Activated CD4-positive, alpha-beta T cell treated with anti-CD3 and anti-CD28 coated beads for 36 hours (primary cell): Measurements from ENCODE around the gene ANKRD30BL. TPM values are rescaled to one million over a fixed set of nuclear protein-coding genes. Genes with fewer than 3 reads are reported as not detected.
"Not testable (repeated sequence)": the region's sequence is repeated elsewhere in the genome, so short reads cannot be mapped to it uniquely, and the experiment has no call there.

Experiments used
- ATAC-seq: fragments of 200-7000 bp; cut with Tn5 transposase; one replicate; pipeline ENCODE4 v1.10.0; 2021; ENCODE audit warnings: mild to moderate bottlenecking, moderate library complexity
- CTCF ChIA-PET: fragments of 350-600 bp; sonication (Branson Sonifier 250); formaldehyde crosslinking; loops from one replicate; lab custom pipeline; 2021; ENCODE audit warnings: antibody characterized with exemption; lab: Charles Lee
- POLR2A ChIA-PET: fragments of 350-600 bp; sonication (Branson Sonifier 250); formaldehyde crosslinking; loops from one replicate; lab custom pipeline; 2021; ENCODE audit warnings: antibody characterized with exemption, inconsistent platforms; lab: Charles Lee
- DNase-seq: peaks from one replicate; pipeline ENCODE4 v3.0.0-alpha.2; 2020
- H3K27ac Mint-ChIP-seq: one replicate; pipeline ENCODE4 v1.8.0; 2021; ENCODE audit warnings: mixed read lengths
- H3K27me3 Mint-ChIP-seq: one replicate; pipeline ENCODE4 v1.8.0; 2021; ENCODE audit warnings: mixed read lengths
- H3K36me3 Mint-ChIP-seq: one replicate; pipeline ENCODE4 v1.8.0; 2021; ENCODE audit warnings: low read depth, mixed read lengths
- H3K4me1 Mint-ChIP-seq: one replicate; pipeline ENCODE4 v1.8.0; 2021; ENCODE audit warnings: mixed read lengths
- H3K4me3 Mint-ChIP-seq: one replicate; pipeline ENCODE4 v1.8.0; 2021; ENCODE audit warnings: mild to moderate bottlenecking, moderate library complexity, mixed read lengths
- H3K9me3 Mint-ChIP-seq: one replicate; pipeline ENCODE4 v1.8.0; 2021; ENCODE audit warnings: low read depth, mixed read lengths
- intact Hi-C, 2 experiments: fragments of 100-400 bp; cut with DNase I in 1 of 2; cut with micrococcal nuclease in 1 of 2; formaldehyde crosslinking; loops; one replicate each; pipeline versions ENCODE4 v1.14.2 to v1.15.1; 2022 to 2024; cut with DNase I, micrococcal nuclease
- total RNA-seq, 2 experiments: library from RNA; stranded (reverse); gene quantifications; one replicate each; pipeline ENCODE4 v1.2.3, GENCODE V29; 2021

The ANKRD30BL gene, protein sequence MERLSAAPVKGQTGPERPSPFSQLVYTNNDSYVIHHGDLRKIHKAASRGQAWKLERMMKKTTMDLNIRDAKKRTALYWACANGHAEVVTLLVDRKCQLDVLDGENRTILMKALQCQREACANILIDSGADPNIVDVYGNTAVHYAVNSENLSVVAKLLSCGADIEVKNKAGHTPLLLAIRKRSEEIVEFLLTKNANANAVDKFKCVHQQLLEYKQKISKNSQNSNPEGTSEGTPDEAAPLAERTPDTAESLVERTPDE
- total RNA-seq: not detected

DNA sequence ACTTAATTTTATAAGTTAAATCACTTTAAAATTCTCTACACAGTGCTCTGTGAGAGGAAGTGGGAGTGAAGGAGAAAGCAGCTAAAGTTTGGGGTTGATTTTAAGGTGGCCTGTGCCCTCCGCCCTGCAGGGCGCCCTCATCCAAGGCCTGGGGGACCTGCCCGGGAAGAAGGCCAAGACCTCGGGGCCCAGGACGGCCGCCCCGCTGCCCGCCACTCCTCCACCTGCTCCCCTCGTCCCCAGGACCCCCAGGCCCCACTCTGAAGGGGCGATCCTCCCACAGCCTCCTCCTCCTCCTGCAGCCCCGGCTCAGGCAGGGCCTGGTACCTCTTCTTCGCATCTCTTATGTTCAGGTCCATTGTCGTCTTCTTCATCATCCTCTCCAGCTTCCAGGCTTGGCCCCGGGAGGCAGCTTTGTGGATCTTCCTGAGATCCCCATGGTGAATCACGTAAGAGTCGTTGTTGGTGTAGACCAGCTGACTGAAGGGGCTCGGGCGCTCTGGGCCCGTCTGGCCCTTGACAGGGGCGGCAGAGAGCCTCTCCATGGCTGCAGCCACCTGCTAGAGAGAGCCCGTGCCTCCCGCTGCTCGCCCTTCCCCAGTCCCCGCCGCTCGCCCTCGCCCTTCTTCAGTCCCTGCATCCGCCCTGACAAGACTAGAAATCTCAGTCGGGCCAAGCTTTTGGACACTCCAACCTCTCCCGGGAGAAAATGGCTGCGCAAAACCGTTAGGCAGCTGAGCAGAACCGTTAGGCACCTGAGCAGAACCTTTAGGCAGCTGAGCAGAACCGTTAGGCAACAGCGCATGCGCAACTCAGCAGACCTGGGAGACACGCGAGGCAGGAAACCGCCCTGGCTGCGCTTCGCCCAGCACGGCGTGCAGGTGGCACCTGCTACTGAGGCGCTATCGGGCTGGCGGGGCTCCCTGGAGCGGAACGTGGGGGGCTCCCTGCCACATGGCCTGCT, at the start of gene ANKRD30BL:
ANKRD30BL (minus strand) TSS at position 792 of the 964 bp plus-strand sequence; CDS start at position 545, 247 bp downstream.
- intact Hi-C loops, H3K36me3 Mint-ChIP-seq, H3K4me3 Mint-ChIP-seq: not testable (repeated sequence)

DNA sequence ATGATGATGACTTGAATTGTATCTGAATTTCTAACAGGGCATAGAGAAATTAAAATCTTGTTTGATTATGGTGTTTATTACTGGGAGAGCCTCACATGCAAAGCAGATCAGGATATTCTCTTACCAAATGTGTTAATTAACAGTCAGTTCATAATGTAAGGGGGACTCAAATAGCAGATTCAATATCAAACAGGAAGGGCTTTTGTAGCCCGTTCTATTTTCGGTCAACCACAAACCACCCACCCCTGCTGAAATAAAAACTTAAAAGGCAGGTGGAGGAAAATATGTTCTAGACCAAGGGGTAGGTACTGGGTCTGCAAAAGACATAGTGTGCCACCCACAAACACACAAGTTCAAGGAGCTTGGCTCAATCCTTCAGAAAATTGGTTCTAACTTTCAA, 41.1 kb upstream of the ANKRD30BL start:
- H3K36me3 Mint-ChIP-seq, H3K27ac Mint-ChIP-seq, DNase-seq, H3K4me1 Mint-ChIP-seq, H3K9me3 Mint-ChIP-seq, H3K4me3 Mint-ChIP-seq, CTCF ChIA-PET, H3K27me3 Mint-ChIP-seq, POLR2A ChIA-PET, ATAC-seq, intact Hi-C loops: not testable (repeated sequence)

More for the DNA sequence above, at the start of gene ANKRD30BL:
- CTCF ChIA-PET, POLR2A ChIA-PET, H3K4me1 Mint-ChIP-seq, H3K9me3 Mint-ChIP-seq, DNase-seq, H3K27me3 Mint-ChIP-seq, ATAC-seq, H3K27ac Mint-ChIP-seq: not testable (repeated sequence)

DNA sequence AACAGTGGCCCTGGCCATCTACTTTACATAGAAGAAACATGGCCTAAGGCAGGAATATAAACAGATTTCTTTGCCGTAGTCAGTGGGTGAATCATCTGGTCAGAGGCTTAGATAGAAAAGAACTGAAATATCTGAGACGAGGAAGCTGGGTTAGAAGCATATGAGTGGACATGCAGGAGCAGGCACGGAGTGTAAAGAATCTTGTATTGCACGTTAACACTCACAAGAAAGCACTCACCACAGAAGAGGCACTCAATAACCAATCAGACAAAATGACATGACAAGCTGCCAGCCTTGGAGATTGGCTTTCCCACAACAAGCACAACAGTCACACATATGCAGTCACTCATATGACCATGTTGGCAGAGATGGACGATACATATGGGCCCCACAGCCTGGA, 31.1 kb upstream of the ANKRD30BL start:
- POLR2A ChIA-PET, H3K27ac Mint-ChIP-seq, CTCF ChIA-PET, H3K9me3 Mint-ChIP-seq, intact Hi-C loops, H3K4me3 Mint-ChIP-seq, ATAC-seq, H3K36me3 Mint-ChIP-seq, H3K4me1 Mint-ChIP-seq, H3K27me3 Mint-ChIP-seq, DNase-seq: not testable (repeated sequence)

DNA sequence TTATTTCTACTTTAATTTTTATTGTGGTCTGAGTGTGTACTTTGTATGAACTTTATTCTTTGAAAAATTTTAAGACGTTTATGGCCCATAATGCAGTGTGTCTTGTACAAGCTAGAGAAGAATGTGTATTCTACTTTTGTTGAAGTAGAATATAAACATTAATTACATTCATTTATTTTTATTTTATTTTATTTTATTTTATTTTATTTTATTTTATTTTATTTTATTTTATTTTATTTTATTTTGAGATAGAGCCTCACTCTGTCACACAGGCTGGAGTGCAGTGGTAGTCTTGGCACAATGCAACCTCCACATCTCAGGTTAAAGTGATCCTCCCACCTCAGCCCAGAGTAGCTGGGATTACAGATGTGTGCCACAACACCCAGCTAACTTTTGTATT, 5.3 kb upstream of the ANKRD30BL start:
- H3K27ac Mint-ChIP-seq, H3K4me3 Mint-ChIP-seq, H3K4me1 Mint-ChIP-seq, ATAC-seq, H3K27me3 Mint-ChIP-seq, DNase-seq, H3K9me3 Mint-ChIP-seq, intact Hi-C loops, CTCF ChIA-PET, POLR2A ChIA-PET, H3K36me3 Mint-ChIP-seq: not testable (repeated sequence)

DNA sequence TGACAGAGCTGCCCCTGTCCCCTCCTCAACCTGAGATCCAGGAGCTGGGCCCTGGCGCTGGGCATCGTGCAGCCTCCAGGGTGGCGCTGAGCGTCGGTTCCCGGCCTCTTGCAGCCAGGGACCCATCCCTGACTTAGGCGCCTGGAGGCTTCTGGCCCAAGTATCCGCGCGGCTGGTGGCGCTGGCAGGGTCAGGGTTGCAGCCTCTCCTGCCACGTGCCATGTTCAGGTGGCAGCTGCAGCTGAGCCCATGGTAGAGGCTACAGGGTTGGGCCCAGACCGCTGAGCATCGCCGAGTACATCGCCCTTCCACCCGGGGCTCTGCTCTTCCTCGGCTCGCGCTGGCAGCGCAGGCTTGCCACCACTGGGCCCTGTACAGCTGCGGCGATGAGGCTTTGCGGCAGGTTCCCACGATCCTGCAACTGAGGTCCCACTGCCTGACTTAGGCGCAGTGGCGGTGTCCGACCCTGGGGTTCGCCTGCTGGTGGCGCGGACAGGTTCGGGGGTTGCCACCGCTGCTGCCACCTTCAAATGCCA, 441 bp upstream of the ANKRD30BL start:
- intact Hi-C loops, H3K4me1 Mint-ChIP-seq, POLR2A ChIA-PET, H3K4me3 Mint-ChIP-seq, H3K9me3 Mint-ChIP-seq, CTCF ChIA-PET, H3K27me3 Mint-ChIP-seq, H3K27ac Mint-ChIP-seq, DNase-seq, H3K36me3 Mint-ChIP-seq, ATAC-seq: not testable (repeated sequence)

DNA sequence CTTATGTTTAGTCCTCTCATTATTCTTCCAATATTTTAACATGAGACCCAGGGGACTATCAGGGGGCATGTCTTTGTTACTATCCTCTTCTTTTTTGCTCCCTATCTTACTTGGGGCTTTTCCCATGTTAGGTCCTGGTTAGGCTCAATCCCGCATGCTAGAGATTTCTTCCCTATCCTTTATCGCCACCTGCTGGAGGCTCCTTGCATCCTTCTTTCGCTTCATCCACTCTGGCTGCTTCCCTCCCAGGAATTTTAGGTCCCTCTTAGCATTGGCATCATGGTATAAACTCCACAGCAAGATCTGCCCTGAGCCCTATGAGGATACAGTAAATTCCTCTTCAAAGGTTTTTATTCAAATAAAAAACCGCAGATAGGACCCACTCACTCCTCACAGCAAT, 15.0 kb downstream of the ANKRD30BL start:
- H3K27me3 Mint-ChIP-seq, CTCF ChIA-PET, H3K9me3 Mint-ChIP-seq, H3K4me3 Mint-ChIP-seq, H3K27ac Mint-ChIP-seq, POLR2A ChIA-PET, H3K4me1 Mint-ChIP-seq, H3K36me3 Mint-ChIP-seq, ATAC-seq: not testable (repeated sequence)
- intact Hi-C loops: loop anchor here in 1 of 2 experiments (2.0 to 5.0 kb wide), 3 partner anchors 474 to 994 kb away; no protein-coding TSS in a partner anchor
- DNase-seq: peak; percentile 60
